MCF 10A (cell line): Measurements from ENCODE around the gene SRPX2. TPM values are rescaled to one million over a fixed set of nuclear protein-coding genes. Genes with fewer than 3 reads are reported as not detected.

Experiments
- BruUV-seq: library from RNA; stranded (reverse); fragments of 400-500 nt; replicated peaks from 2 replicates; lab custom pipeline; 2021; lab: Mats Ljungman, UMichigan
- CTCF ChIA-PET: fragments of 300-600 bp; sonication (Branson Sonifier 250); formaldehyde crosslinking; extraction: SDS; loops from one replicate; lab custom pipeline; 2021; ENCODE audit warnings: antibody characterized with exemption, inconsistent platforms; lab: Yijun Ruan, JAX
- POLR2A ChIA-PET: fragments of 300-600, 350-650 bp; sonication (Branson Sonifier 250); formaldehyde crosslinking; extraction: SDS; loops from one replicate; lab custom pipeline; 2020; ENCODE audit warnings: antibody characterized with exemption, inconsistent platforms; lab: Yijun Ruan, JAX
- DNase-seq: peaks from one replicate; pipeline ENCODE4 v3.0.0-alpha.2; 2018; ENCODE audit not compliant: unreplicated experiment
- H3K27ac Mint-ChIP-seq: one replicate; pipeline ENCODE4 v1.8.0; 2022; ENCODE audit warnings: mild to moderate bottlenecking, low read depth, mixed read lengths; ENCODE audit not compliant: unreplicated experiment
- H3K27me3 Mint-ChIP-seq: one replicate; pipeline ENCODE4 v1.8.0; 2022; ENCODE audit warnings: mixed read lengths; ENCODE audit not compliant: insufficient read depth, unreplicated experiment
- H3K36me3 Mint-ChIP-seq: one replicate; pipeline ENCODE4 v1.8.0; 2022; ENCODE audit warnings: mild to moderate bottlenecking, moderate library complexity, mixed read lengths; ENCODE audit not compliant: insufficient read depth, unreplicated experiment
- H3K4me1 Mint-ChIP-seq: one replicate; pipeline ENCODE4 v1.8.0; 2022; ENCODE audit warnings: mixed read lengths; ENCODE audit not compliant: insufficient read depth, unreplicated experiment
- H3K4me3 Mint-ChIP-seq: one replicate; pipeline ENCODE4 v1.8.0; 2022; ENCODE audit warnings: mild to moderate bottlenecking, moderate library complexity, mixed read lengths; ENCODE audit not compliant: unreplicated experiment
- H3K9me3 Mint-ChIP-seq: one replicate; pipeline ENCODE4 v1.8.0; 2022; ENCODE audit warnings: mixed read lengths; ENCODE audit not compliant: unreplicated experiment
- intact Hi-C: fragments of 100-400 bp; cut with micrococcal nuclease; formaldehyde crosslinking; loops from 2 replicates; pipeline ENCODE4 v1.14.1; 2022
- total RNA-seq: library from RNA; stranded (reverse); gene quantifications from 2 replicates; pipeline ENCODE4 v1.2.3, GENCODE V29; 2022
- TF ChIP-seq, protein P1 (sequence below): fragments of 200-600 bp; IDR thresholded peaks from one replicate; pipeline ENCODE4 v1.8.0; 2022; ENCODE audit warnings: antibody characterized with exemption, mild to moderate bottlenecking; ENCODE audit not compliant: unreplicated experiment

Gene SRPX2
- total RNA-seq, 1 experiment from 2014 or later: 4.7 TPM

DNA sequence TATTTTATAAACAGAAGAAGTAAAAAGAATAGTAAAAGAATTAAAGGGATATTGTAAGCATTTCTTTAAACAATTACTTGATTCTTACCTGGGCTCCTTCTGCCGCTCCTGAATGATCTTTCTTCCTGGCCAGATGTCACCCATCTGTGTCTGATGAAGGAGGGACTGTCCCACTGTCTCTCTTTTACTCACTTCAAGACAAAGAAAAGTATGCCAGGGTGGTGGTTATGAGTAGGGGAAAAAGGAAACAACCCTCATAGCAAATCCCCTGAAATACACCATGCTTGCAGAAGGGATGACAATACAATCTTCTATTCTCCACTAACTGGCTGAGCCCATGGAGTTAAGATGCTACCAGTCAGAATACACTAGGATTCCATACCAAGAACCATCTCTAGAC lies 56.8 kb downstream of the SRPX2 start:
- Mint-ChIP-seq H3K9me3 (no peaks in the 10 kb centered on the region), H3K27me3 (peaks cover 58% of the 10 kb centered on the region), H3K36me3 (no peaks in the 10 kb centered on the region), H3K27ac (no peak overlapping the region), H3K4me1 (peaks cover 2% of the 10 kb centered on the region), H3K4me3 (no peak overlapping the region)
- intact Hi-C loops: no loop called here
- ChIA-PET CTCF (interaction anchor here (0.9 kb wide), 1 partner anchor 70 kb away, joined by 5 read pairs; no protein-coding TSS in a partner anchor), POLR2A (no interaction called here)
- DNase-seq: no peak
- no TSS peak for BruUV-seq
- TF ChIP-seq, protein P1, sequence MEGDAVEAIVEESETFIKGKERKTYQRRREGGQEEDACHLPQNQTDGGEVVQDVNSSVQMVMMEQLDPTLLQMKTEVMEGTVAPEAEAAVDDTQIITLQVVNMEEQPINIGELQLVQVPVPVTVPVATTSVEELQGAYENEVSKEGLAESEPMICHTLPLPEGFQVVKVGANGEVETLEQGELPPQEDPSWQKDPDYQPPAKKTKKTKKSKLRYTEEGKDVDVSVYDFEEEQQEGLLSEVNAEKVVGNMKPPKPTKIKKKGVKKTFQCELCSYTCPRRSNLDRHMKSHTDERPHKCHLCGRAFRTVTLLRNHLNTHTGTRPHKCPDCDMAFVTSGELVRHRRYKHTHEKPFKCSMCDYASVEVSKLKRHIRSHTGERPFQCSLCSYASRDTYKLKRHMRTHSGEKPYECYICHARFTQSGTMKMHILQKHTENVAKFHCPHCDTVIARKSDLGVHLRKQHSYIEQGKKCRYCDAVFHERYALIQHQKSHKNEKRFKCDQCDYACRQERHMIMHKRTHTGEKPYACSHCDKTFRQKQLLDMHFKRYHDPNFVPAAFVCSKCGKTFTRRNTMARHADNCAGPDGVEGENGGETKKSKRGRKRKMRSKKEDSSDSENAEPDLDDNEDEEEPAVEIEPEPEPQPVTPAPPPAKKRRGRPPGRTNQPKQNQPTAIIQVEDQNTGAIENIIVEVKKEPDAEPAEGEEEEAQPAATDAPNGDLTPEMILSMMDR: no peak

- ChIA-PET POLR2A (no interaction called here), CTCF (interaction anchor here (0.7 kb wide), 1 partner anchor 94 kb away, joined by 3 read pairs; no protein-coding TSS in a partner anchor)
- TF ChIP-seq, protein P1: no peak
- no TSS peak for BruUV-seq
- Mint-ChIP-seq H3K4me3 (no peak overlapping the region), H3K36me3 (no peaks in the 10 kb centered on the region), H3K4me1 (no peaks in the 10 kb centered on the region), H3K27ac (no peak overlapping the region), H3K27me3 (peaks cover 57% of the 10 kb centered on the region), H3K9me3 (no peaks in the 10 kb centered on the region)
- no peak for DNase-seq
- intact Hi-C loops: no loop called here
Measured at GRCh38 chrX:100704581-100705203, 60.7 kb downstream of the SRPX2 start.

- no peak overlapping the region for H3K4me3 Mint-ChIP-seq
- no peak overlapping the region for H3K27ac Mint-ChIP-seq
- no peaks in the 10 kb centered on the region for H3K4me1 Mint-ChIP-seq
- DNase-seq: no peak
- BruUV-seq: no TSS peak
- no peaks in the 10 kb centered on the region for H3K36me3 Mint-ChIP-seq
- intact Hi-C loops: no loop called here
- POLR2A ChIA-PET: no interaction called here
- H3K27me3 Mint-ChIP-seq: peaks cover 39% of the 10 kb centered on the region
- no peaks in the 10 kb centered on the region for H3K9me3 Mint-ChIP-seq
- CTCF ChIA-PET: interaction anchor here (0.7 kb wide), 2 partner anchors 24 to 30 kb away, joined by 3 read pairs; no protein-coding TSS in a partner anchor
- TF ChIP-seq, protein P1: no peak
Measured at GRCh38 chrX:100710816-100711215, 66.8 kb downstream of the SRPX2 start.

GRCh38 chrX:100717363-100717762 lies 73.4 kb downstream of the SRPX2 start:
- CTCF ChIA-PET: interaction anchor here (0.8 to 1.1 kb wide), 2 partner anchors 32 to 51 kb away, joined by 3 to 5 read pairs; no protein-coding TSS in a partner anchor

More at GRCh38 chrX:100717363-100717762, 73.4 kb downstream of the SRPX2 start:
- peaks cover 2% of the 10 kb centered on the region for H3K9me3 Mint-ChIP-seq
- POLR2A ChIA-PET: interaction anchor here (0.6 kb wide), 1 partner anchor 43 kb away, joined by 3 read pairs; no protein-coding TSS in a partner anchor
- H3K4me3 Mint-ChIP-seq: no peak overlapping the region
- DNase-seq: no peak
- TF ChIP-seq, protein P1: no peak
- H3K27ac Mint-ChIP-seq: no peak overlapping the region
- no peaks in the 10 kb centered on the region for H3K4me1 Mint-ChIP-seq
- no TSS peak for BruUV-seq
- intact Hi-C loops: no loop called here
- peaks cover 16% of the 10 kb centered on the region for H3K27me3 Mint-ChIP-seq
- H3K36me3 Mint-ChIP-seq: no peaks in the 10 kb centered on the region
